H1 (cell line): ENCODE results near the gene CUX1. TPM values are rescaled to one million over a fixed set of nuclear protein-coding genes. Genes with fewer than 3 reads are reported as not detected.

Experiments
- CTCF ChIA-PET: fragments of 300-600 bp; sonication (Branson Sonifier 250); formaldehyde crosslinking; loops from one replicate; lab custom pipeline; 2021; ENCODE audit not compliant: partially characterized antibody; lab: Charles Lee
- POLR2A ChIA-PET: fragments of 300-600 bp; sonication (Branson Sonifier 250); formaldehyde crosslinking; loops from one replicate; lab custom pipeline; 2021; ENCODE audit warnings: inconsistent platforms; ENCODE audit not compliant: partially characterized antibody; lab: Charles Lee
- DNase-seq, 2 experiments: peaks; one replicate each; pipeline versions ENCODE4 v3.0.0 to v3.0.0-alpha.2; 2010 to 2022; ENCODE audit warnings: low spot score in 2 of 2, low read depth in 1 of 2, mixed read lengths in 1 of 2
- FAIRE-seq: peaks from 2 replicates; lab custom pipeline; 2011; peaks lifted over from hg19 to GRCh38; lab: Jason Lieb, UNC
- H2AFZ ChIP-seq: 2 replicates; pipeline ENCODE4 v1.8.1; 2012; ENCODE audit warnings: low read length, inconsistent platforms
- H2AK5ac ChIP-seq: 2 replicates; pipeline ENCODE4 v1.6.1; 2013; ENCODE audit warnings: low read depth, low read length
- H2BK120ac ChIP-seq: replicated peaks from 2 replicates; pipeline ENCODE3; 2013; ENCODE audit warnings: low read depth, low read length, inconsistent platforms
- H2BK12ac ChIP-seq: 2 replicates; pipeline ENCODE4 v1.6.1; 2013; ENCODE audit warnings: low read depth, low read length
- H2BK15ac ChIP-seq: 2 replicates; pipeline ENCODE4 v1.6.1; 2013; ENCODE audit warnings: low read length
- H2BK20ac ChIP-seq: 2 replicates; pipeline ENCODE4 v1.6.1; 2013; ENCODE audit warnings: low read length
- H2BK5ac ChIP-seq: 2 replicates; pipeline ENCODE4 v1.6.1; 2013; ENCODE audit warnings: low read depth, low read length
- H3K14ac ChIP-seq: 2 replicates; pipeline ENCODE4 v1.6.1; 2013; ENCODE audit warnings: inconsistent platforms; ENCODE audit not compliant: insufficient read length
- H3K18ac ChIP-seq: 2 replicates; pipeline ENCODE4 v1.6.1; 2013; ENCODE audit warnings: low read length; ENCODE audit errors: extremely low read depth
- H3K23ac ChIP-seq: 2 replicates; pipeline ENCODE4 v1.6.1; 2013; ENCODE audit warnings: inconsistent platforms; ENCODE audit not compliant: insufficient read length
- H3K23me2 ChIP-seq: 2 replicates; pipeline ENCODE4 v1.6.1; 2013; ENCODE audit warnings: low read depth, low read length
- H3K27ac ChIP-seq: 2 replicates; pipeline ENCODE4 v1.6.1; 2011; ENCODE audit warnings: low read depth, low read length, inconsistent platforms
- H3K27me3 ChIP-seq, 4 experiments: replicated peaks in 1 of 4; 1 replicate in 1 of 4; 2 replicates in 3 of 4; pipeline versions ENCODE4 v1.6.1 to v1.8.1; 2011 to 2013; ENCODE audit warnings: low read length in 3 of 4, mild to moderate bottlenecking in 3 of 4, inconsistent platforms in 2 of 4, mixed read lengths in 2 of 4, moderate library complexity in 1 of 4; ENCODE audit not compliant: control insufficient read depth in 3 of 4, insufficient read depth in 3 of 4; ENCODE audit errors: extremely low read depth in 1 of 4
- H3K36me3 ChIP-seq, 4 experiments: 2 replicates each; pipeline versions ENCODE4 v1.6.1 to v1.8.1; 2011 to 2013; ENCODE audit warnings: mild to moderate bottlenecking in 4 of 4, low read length in 3 of 4, moderate library complexity in 2 of 4, control low read depth in 1 of 4, inconsistent platforms in 1 of 4; ENCODE audit not compliant: insufficient read depth in 4 of 4, control insufficient read depth in 2 of 4
- H3K4ac ChIP-seq: replicated peaks from 2 replicates; pipeline ENCODE3; 2013; ENCODE audit warnings: low read length, low read depth, mixed read lengths, inconsistent platforms; ENCODE audit not compliant: insufficient read length
- H3K4me1 ChIP-seq, 4 experiments: replicated peaks in 1 of 4; 1 replicate in 1 of 4; 2 replicates in 3 of 4; pipeline versions ENCODE4 v1.6.1 to v1.8.1; 2011 to 2013; ENCODE audit warnings: low read length in 3 of 4, inconsistent platforms in 2 of 4, mixed read lengths in 1 of 4; ENCODE audit not compliant: insufficient read depth in 4 of 4, control insufficient read depth in 3 of 4
- H3K4me2 ChIP-seq, 2 experiments: 2 replicates each; pipeline versions ENCODE4 v1.6.1 to v1.8.1; 2011 to 2013; ENCODE audit warnings: low read depth in 2 of 2, low read length in 2 of 2, control low read depth in 1 of 2, inconsistent platforms in 1 of 2, mild to moderate bottlenecking in 1 of 2; ENCODE audit not compliant: insufficient read depth in 1 of 2
- H3K4me3 ChIP-seq, 4 experiments: fragments of 200-600, 300-600 bp in 1 of 4; sonication (generic), shearing (Covaris generic), sonication (Bioruptor Twin) in 1 of 4; 2 replicates each; pipeline versions ENCODE4 v1.5.1 to v1.8.1; 2011 to 2016; ENCODE audit warnings: low read length in 4 of 4, low read depth in 3 of 4, control low read depth in 2 of 4, inconsistent platforms in 2 of 4, mild to moderate bottlenecking in 2 of 4, mixed read lengths in 1 of 4, moderate library complexity in 1 of 4; ENCODE audit not compliant: insufficient read depth in 2 of 4; ENCODE audit errors: extremely low read depth in 1 of 4
- H3K56ac ChIP-seq: replicated peaks from 2 replicates; pipeline ENCODE3; 2013; ENCODE audit warnings: low read depth, mild to moderate bottlenecking, mixed read lengths, low read length, inconsistent platforms; ENCODE audit not compliant: insufficient read length
- H3K79me1 ChIP-seq: 2 replicates; pipeline ENCODE4 v1.6.1; 2013; ENCODE audit warnings: low read depth, low read length, control low read depth
- H3K79me2 ChIP-seq, 2 experiments: 2 replicates each; pipeline versions ENCODE4 v1.6.1 to v1.8.1; 2012 to 2013; ENCODE audit warnings: low read length in 2 of 2, mild to moderate bottlenecking in 2 of 2, inconsistent platforms in 1 of 2; ENCODE audit not compliant: insufficient read depth in 2 of 2, control insufficient read depth in 1 of 2
- H3K9ac ChIP-seq, 4 experiments: replicated peaks in 1 of 4; 1 replicate in 1 of 4; 2 replicates in 3 of 4; pipeline versions ENCODE4 v1.6.1 to v1.8.1; 2011 to 2013; ENCODE audit warnings: low read depth in 3 of 4, low read length in 3 of 4, control low read depth in 2 of 4, mild to moderate bottlenecking in 2 of 4, moderate library complexity in 2 of 4, inconsistent platforms in 1 of 4; ENCODE audit errors: extremely low read depth in 1 of 4
- H3K9me3 ChIP-seq, 2 experiments: 2 replicates each; pipeline versions ENCODE4 v1.6.1 to v1.8.1; 2012 to 2013; ENCODE audit warnings: mild to moderate bottlenecking in 2 of 2, moderate library complexity in 2 of 2, control low read depth in 1 of 2, inconsistent platforms in 1 of 2, low read depth in 1 of 2, low read length in 1 of 2, mixed read lengths in 1 of 2; ENCODE audit not compliant: insufficient read depth in 2 of 2
- H4K20me1 ChIP-seq, 2 experiments: replicated peaks in 1 of 2; 2 replicates each; pipeline versions ENCODE3 to v1.8.1; 2011 to 2013; ENCODE audit warnings: inconsistent platforms in 2 of 2, low read length in 2 of 2, mild to moderate bottlenecking in 1 of 2; ENCODE audit not compliant: insufficient read depth in 2 of 2, control insufficient read depth in 1 of 2
- H4K5ac ChIP-seq: 2 replicates; pipeline ENCODE4 v1.6.1; 2013; ENCODE audit warnings: low read length, low read depth, mixed read lengths, inconsistent platforms; ENCODE audit not compliant: insufficient read length
- H4K8ac ChIP-seq: 2 replicates; pipeline ENCODE4 v1.8.0; 2013; ENCODE audit warnings: mild to moderate bottlenecking, moderate library complexity, low read length, inconsistent platforms; ENCODE audit not compliant: insufficient read depth; ENCODE audit errors: extremely low read depth
- H4K91ac ChIP-seq: replicated peaks from 2 replicates; pipeline ENCODE3; 2013; ENCODE audit warnings: low read length, mixed read lengths, inconsistent platforms; ENCODE audit not compliant: insufficient read length
- ATF3 ChIP-seq: IDR thresholded peaks from 2 replicates; pipeline ENCODE4 v1.6.1; 2011; ENCODE audit warnings: low read depth, mild to moderate bottlenecking, low read length; ENCODE audit not compliant: insufficient read depth
- BACH1 ChIP-seq: IDR thresholded peaks from 2 replicates; pipeline ENCODE4 v1.6.1; 2012; ENCODE audit warnings: low read length, improper control_type of control experiment
- CTBP2 ChIP-seq: IDR thresholded peaks from 2 replicates; pipeline ENCODE4 v1.7.0; 2011; ENCODE audit warnings: borderline replicate concordance, mild to moderate bottlenecking, moderate library complexity, mixed read lengths, low read length; ENCODE audit not compliant: insufficient read depth, insufficient read length
- JUN ChIP-seq: IDR thresholded peaks from 2 replicates; pipeline ENCODE4 v1.6.1; 2011; ENCODE audit warnings: low read depth, mild to moderate bottlenecking, improper control_type of control experiment, low read length
- PHF8 ChIP-seq: fragments of 200-600 bp; sonication (generic); conservative IDR thresholded peaks from 2 replicates; pipeline ENCODE4 v1.7.1; 2012; ENCODE audit warnings: low read depth, mild to moderate bottlenecking, inconsistent platforms, low read length, moderate library complexity
- POU5F1 ChIP-seq: IDR thresholded peaks from 2 replicates; pipeline ENCODE4 v1.6.1; 2011; ENCODE audit warnings: low read depth, mild to moderate bottlenecking, low read length, moderate library complexity
- SIX5 ChIP-seq: IDR thresholded peaks from 2 replicates; pipeline ENCODE4 v1.6.1; 2011; ENCODE audit warnings: mild to moderate bottlenecking, low read depth, low read length
- WGBS, 2 experiments: shearing (Covaris generic) in 1 of 2; methylation state at CpG; one replicate each; pipeline versions ENCODE4 v1.1.6 to v1.1.7; 2013 to 2015; ENCODE audit warnings: low lambda C conversion rate in 2 of 2, mixed read lengths in 2 of 2, inconsistent platforms in 1 of 2, low coverage in 1 of 2, missing lambda C conversion rate in 1 of 2; ENCODE audit not compliant: insufficient replicate concordance in 2 of 2, insufficient coverage in 1 of 2, insufficient read length in 1 of 2; ENCODE audit errors: extremely low coverage in 1 of 2, missing lambda C conversion rate in 1 of 2; 5-methylcytosine and 5-hydroxymethylcytosine counted together
- polyA plus RNA-seq, 7 experiments: library from polyadenylated mRNA; depleted of rRNA in 3 of 7; stranded (reverse) in 5 of 7; unstranded in 2 of 7; fragments of >200 nt in 5 of 7; fragments of 200-250 nt in 2 of 7; gene quantifications; 1 replicate in 5 of 7; 2 replicates in 1 of 7; 4 replicates in 1 of 7; pipeline versions ENCODE4 v1.2.1 to v1.2.3, GENCODE V29; 2011 to 2013; ENCODE audit warnings: missing spikeins in 2 of 7, mixed read lengths in 2 of 7
- total RNA-seq: library from RNA; stranded (reverse); fragmentation: NEBNext Ultra II Directional; extraction: Animal tissue kit (Norgen Biotek cat#: 25700); gene quantifications from 2 replicates; pipeline ENCODE4 v1.2.1, GENCODE V29; 2021

The CUX1 gene
- total and polyA plus RNA-seq, 2 of the 8 experiments (the other 6 are each of a cell fraction or from before 2014, with no cell fraction given), result 21.6 to 65.9 TPM

GRCh38 chr7:102181517-102181916, 364.1 kb downstream of the CUX1 start:
- CTCF ChIA-PET, result interaction anchor here (1.5 kb wide), 1 partner anchor 23 kb away, joined by 3 read pairs; no protein-coding TSS in a partner anchor
- FAIRE-seq, result peak; percentile 57
- H3K56ac ChIP-seq, result no peak overlapping the region

More at GRCh38 chr7:102181517-102181916, 364.1 kb downstream of the CUX1 start:
- 95% methylated on average over 8 of the region's 8 CpGs; no CpG with 5 or more reads in 1 of the 2 experiments for whole genome bisulfite sequencing, 2 experiments
- H3K79me2 ChIP-seq, result no peaks in the 10 kb centered on the region
- H4K5ac ChIP-seq, result no peak overlapping the region
- no peak for DNase-seq
- H4K91ac ChIP-seq, result no peak overlapping the region
- H2AK5ac ChIP-seq, result no peak overlapping the region
- H2BK15ac ChIP-seq, result no peak overlapping the region
- H2AFZ ChIP-seq, result no peak overlapping the region
- peaks cover 0 to 1% of the 10 kb centered on the region in 2 experiments for H4K20me1 ChIP-seq
- H3K4ac ChIP-seq, result no peak overlapping the region
- TF ChIP-seq PHF8 (no peak), ATF3 (no peak), CTBP2 (no peak), SIX5 (no peak), BACH1 (no peak), JUN (no peak), POU5F1 (no peak)
- H3K27me3 ChIP-seq, result no peaks in the 10 kb centered on the region
- no peaks in the 10 kb centered on the region for H3K9me3 ChIP-seq
- H2BK20ac ChIP-seq, result no peak overlapping the region
- H3K9ac ChIP-seq, result no peak overlapping the region
- POLR2A ChIA-PET, result no interaction called here
- no peaks in the 10 kb centered on the region for H3K23me2 ChIP-seq
- no peak overlapping the region for H3K18ac ChIP-seq
- H4K8ac ChIP-seq, result no peak overlapping the region
- H3K27ac ChIP-seq, result no peak overlapping the region
- no peaks in the 10 kb centered on the region for H3K79me1 ChIP-seq
- no peak overlapping the region for H2BK5ac ChIP-seq
- no peak overlapping the region for H3K23ac ChIP-seq
- peaks cover 0 to 22% (median 3%) of the 10 kb centered on the region in 4 experiments; a peak in 5 of 8 replicates for H3K36me3 ChIP-seq
- H3K14ac ChIP-seq, result no peak overlapping the region
- no peak overlapping the region for H3K4me3 ChIP-seq
- no peak overlapping the region for H2BK120ac ChIP-seq
- H3K4me1 ChIP-seq, result no peaks in the 10 kb centered on the region
- H2BK12ac ChIP-seq, result no peak overlapping the region
- H3K4me2 ChIP-seq, result no peak overlapping the region
